Measurements from ENCODE around the gene OXT. TPM values are rescaled to one million over a fixed set of nuclear protein-coding genes. Genes with fewer than 3 reads are reported as not detected.
A peak's percentile ranks its signal among the peaks of the same experiment; 100 is the strongest.

Gene OXT
- total RNA-seq, 1 donor from 2014 or later: not detected

DNA sequence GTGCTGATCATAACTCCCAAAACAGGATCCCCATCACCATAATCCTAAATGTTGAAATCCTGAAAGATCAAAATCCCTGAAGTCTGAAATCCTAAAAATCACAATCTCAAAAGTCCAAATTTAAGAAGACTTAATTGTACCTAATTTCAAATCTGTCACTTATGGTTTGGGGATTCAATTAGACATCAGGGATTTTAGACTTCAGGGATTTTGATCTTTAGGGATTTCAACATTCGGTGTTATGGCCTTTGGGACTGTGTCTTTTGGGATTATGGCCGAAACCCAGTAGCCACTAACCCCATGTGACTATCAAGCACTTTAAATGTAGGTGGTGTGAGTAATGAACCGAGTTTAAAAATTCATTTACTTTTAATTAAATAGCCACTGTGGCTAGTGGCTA lies 34.8 kb downstream of the OXT start:
- H3K27me3 Mint-ChIP-seq: no peaks in the 10 kb centered on the region
- H3K27ac Mint-ChIP-seq: no peak overlapping the region
- TF ChIP-seq CTCF (IDR thresholded peaks at IDR 0.05; ENCODE audit: unreplicated experiment): no peak
- no peaks in the 10 kb centered on the region for H3K4me1 Mint-ChIP-seq (ENCODE audit: low read depth)
- H3K4me3 Mint-ChIP-seq (ENCODE audit: low read depth): no peak overlapping the region
- H3K9me3 Mint-ChIP-seq (ENCODE audit: low read depth): no peaks in the 10 kb centered on the region
- DNase-seq (ENCODE audit: low spot score, unreplicated experiment): no peak
- H3K36me3 Mint-ChIP-seq (ENCODE audit: insufficient read depth): peaks cover 2% of the 10 kb centered on the region

DNA sequence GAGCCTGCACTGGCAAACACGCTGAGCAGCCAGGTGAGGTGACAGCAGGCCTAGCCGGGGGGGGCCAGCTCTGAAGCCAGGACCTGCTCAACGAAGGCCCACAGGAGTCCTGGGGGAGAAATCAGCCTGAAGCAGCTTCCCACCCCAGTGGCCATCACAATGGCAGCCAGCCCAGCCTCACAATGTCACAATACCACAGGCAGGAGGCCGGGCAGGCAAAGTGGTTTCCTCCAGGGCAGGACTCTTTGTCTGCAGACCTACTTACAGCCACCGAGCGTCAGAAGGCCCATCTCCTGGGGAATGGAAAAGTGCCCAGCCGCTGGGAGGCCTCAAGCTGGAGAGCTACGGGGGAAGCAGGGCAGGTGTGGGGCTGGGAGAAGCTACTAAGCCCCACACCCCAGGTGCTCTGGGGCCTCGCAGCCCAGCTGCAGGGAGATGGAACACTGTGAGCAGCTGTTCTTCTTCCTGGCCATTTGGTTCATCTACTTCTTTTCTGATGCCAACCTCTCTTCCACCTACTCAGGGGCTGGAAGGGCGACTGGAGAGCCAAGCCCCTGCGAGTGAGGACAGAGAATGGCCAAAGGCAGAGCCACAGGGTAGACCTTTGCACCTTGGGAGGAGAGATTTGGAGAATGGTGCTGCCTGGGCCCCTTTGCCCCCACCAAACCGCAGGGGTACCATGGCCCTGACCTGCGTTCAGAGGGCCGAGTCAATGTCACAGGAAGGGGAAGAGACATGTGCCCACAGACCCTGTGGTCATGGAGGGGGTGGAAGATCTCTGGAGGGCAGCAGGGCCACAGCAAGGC lies 35.4 kb downstream of the OXT start:
- Mint-ChIP-seq H3K4me3 (ENCODE audit: low read depth) (no peak overlapping the region), H3K4me1 (ENCODE audit: low read depth) (no peaks in the 10 kb centered on the region), H3K9me3 (ENCODE audit: low read depth) (no peaks in the 10 kb centered on the region), H3K27ac (no peak overlapping the region), H3K36me3 (ENCODE audit: insufficient read depth) (peaks cover 2% of the 10 kb centered on the region), H3K27me3 (no peaks in the 10 kb centered on the region)
- no peak for DNase-seq (ENCODE audit: low spot score, unreplicated experiment)
- TF ChIP-seq CTCF (IDR thresholded peaks at IDR 0.05; ENCODE audit: unreplicated experiment): no peak

GRCh38 chr20:3107464-3108025 lies 36.1 kb downstream of the OXT start:
- no peak for DNase-seq (ENCODE audit: low spot score, unreplicated experiment)
- no peaks in the 10 kb centered on the region for H3K4me1 Mint-ChIP-seq (ENCODE audit: low read depth)
- no peak for TF ChIP-seq CTCF (IDR thresholded peaks at IDR 0.05; ENCODE audit: unreplicated experiment)
- H3K4me3 Mint-ChIP-seq (ENCODE audit: low read depth): no peak overlapping the region
- H3K27me3 Mint-ChIP-seq: no peaks in the 10 kb centered on the region
- no peaks in the 10 kb centered on the region for H3K9me3 Mint-ChIP-seq (ENCODE audit: low read depth)
- H3K36me3 Mint-ChIP-seq (ENCODE audit: insufficient read depth): peaks cover 2% of the 10 kb centered on the region
- H3K27ac Mint-ChIP-seq: no peak overlapping the region

DNA sequence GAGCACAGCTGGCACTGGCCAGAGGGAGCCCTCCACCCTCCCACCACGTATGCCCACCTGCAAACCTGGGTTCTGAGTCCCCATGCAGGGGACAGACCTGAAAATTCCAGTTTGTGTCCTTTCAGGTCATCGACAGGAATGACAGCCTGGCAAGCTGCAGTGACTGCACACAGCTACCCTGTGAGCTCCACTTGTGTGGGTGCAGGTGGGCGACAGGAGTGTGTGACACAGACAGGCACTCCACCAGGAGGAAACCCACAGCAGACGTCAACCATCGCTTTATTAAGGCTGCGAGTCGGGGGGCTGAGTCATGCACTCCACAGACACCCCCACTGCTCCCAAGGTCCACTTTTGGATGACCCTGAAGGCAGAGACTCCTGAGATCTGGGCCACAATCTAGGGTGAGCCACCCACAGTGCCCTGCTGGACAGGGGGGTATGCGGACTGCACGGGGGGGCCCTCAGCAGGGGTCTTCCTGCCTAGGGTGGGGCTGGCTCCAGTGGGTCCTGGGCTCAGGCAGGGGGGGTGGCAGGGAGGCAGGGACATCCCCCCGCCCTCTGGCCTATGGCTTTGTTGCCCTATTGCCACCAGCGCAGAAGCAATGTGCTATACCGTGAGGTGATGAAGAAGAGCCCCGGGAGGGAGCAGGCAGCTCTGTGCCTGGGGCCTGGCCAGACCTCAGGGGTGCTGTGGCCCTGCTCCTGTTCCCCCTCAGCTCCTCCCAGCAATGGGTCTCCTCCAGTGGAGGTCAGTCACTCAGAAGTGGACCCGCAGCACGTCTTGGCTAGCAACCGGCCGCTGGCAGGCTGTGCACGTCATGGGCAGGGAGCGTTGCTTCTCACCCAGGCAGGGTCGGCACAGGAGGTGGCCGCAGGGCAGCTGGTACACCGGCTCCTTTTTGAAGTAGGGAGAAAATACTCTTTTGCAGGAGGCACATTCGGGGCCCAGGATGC lies 38.2 kb downstream of the OXT start:
- Mint-ChIP-seq H3K9me3 (ENCODE audit: low read depth) (no peaks in the 10 kb centered on the region), H3K4me1 (ENCODE audit: low read depth) (no peaks in the 10 kb centered on the region), H3K4me3 (ENCODE audit: low read depth) (no peak overlapping the region), H3K36me3 (ENCODE audit: insufficient read depth) (peaks cover 7% of the 10 kb centered on the region), H3K27ac (no peak overlapping the region), H3K27me3 (no peaks in the 10 kb centered on the region)
- no peak for DNase-seq (ENCODE audit: low spot score, unreplicated experiment)
- TF ChIP-seq CTCF (IDR thresholded peaks at IDR 0.05; ENCODE audit: unreplicated experiment): no peak

GRCh38 chr20:3111507-3111906 lies 40.1 kb downstream of the OXT start:
- no peaks in the 10 kb centered on the region for H3K9me3 Mint-ChIP-seq (ENCODE audit: low read depth)
- H3K27me3 Mint-ChIP-seq: no peaks in the 10 kb centered on the region

More at GRCh38 chr20:3111507-3111906, 40.1 kb downstream of the OXT start:
- peaks cover 7% of the 10 kb centered on the region for H3K36me3 Mint-ChIP-seq (ENCODE audit: insufficient read depth)
- DNase-seq (ENCODE audit: low spot score, unreplicated experiment): no peak
- no peaks in the 10 kb centered on the region for H3K4me1 Mint-ChIP-seq (ENCODE audit: low read depth)
- H3K4me3 Mint-ChIP-seq (ENCODE audit: low read depth): no peak overlapping the region
- no peak for TF ChIP-seq CTCF (IDR thresholded peaks at IDR 0.05; ENCODE audit: unreplicated experiment)
- peak overlapping the region; percentile 12 for H3K27ac Mint-ChIP-seq
